Esophagus mucosa (tissue), 1 donor: ENCODE measurements around the gene CENPB. TPM values are rescaled to one million over a fixed set of nuclear protein-coding genes. Genes with fewer than 3 reads are reported as not detected.

Experiments used
- ATAC-seq: fragments of 200-7000 bp; cut with Tn5 transposase; one replicate; pipeline ENCODE4 v1.9.1; 2020
- total RNA-seq: library from RNA; stranded (reverse); gene quantifications from one replicate; pipeline ENCODE4 v1.2.4, GENCODE V29; 2023
- donor health status: DM: yes; HTN: yes; CAD: no.

CENPB gene
- total RNA-seq, 1 donor from 2014 or later: 50.8 TPM

- ATAC-seq: no peak
Measured at GRCh38 chr20:3745686-3746173, 40.8 kb downstream of the CENPB start.

- ATAC-seq: peak; percentile 88
Measured at GRCh38 chr20:3744806-3745685, 41.5 kb downstream of the CENPB start.

GRCh38 chr20:3744037-3744436 lies 42.5 kb downstream of the CENPB start:
- ATAC-seq: no peak

GRCh38 chr20:3743251-3743650 lies 43.3 kb downstream of the CENPB start:
- ATAC-seq: no peak

GRCh38 chr20:3741836-3742458 lies 44.6 kb downstream of the CENPB start:
- no peak for ATAC-seq

- no peak for ATAC-seq
Measured at GRCh38 chr20:3740615-3741301, 45.8 kb downstream of the CENPB start.

- no peak for ATAC-seq
Measured at GRCh38 chr20:3739926-3740451, 46.6 kb downstream of the CENPB start.

GRCh38 chr20:3739054-3739925 lies 47.2 kb downstream of the CENPB start:
- peak; percentile 40 for ATAC-seq

GRCh38 chr20:3738111-3739053 lies 48.2 kb downstream of the CENPB start:
- ATAC-seq: no peak

- no peak for ATAC-seq
Measured at GRCh38 chr20:3735768-3736167, 50.8 kb downstream of the CENPB start.

GRCh38 chr20:3734111-3734843 lies 52.3 kb downstream of the CENPB start:
- ATAC-seq: peak; percentile 55

Other genes starting within 250 kb of the CENPB start
- not detected for gene GFRA4, start 123.3 kb downstream of the CENPB start, total RNA-seq
- 2.5 TPM for gene ADAM33, start 104.7 kb downstream of the CENPB start, total RNA-seq
- 0.80 TPM for gene SIGLEC1, start 74.1 kb downstream of the CENPB start, total RNA-seq
- 1.2 TPM for gene HSPA12B, start 54.1 kb downstream of the CENPB start, total RNA-seq
- 29.1 TPM for gene ADISSP, start 19.0 kb downstream of the CENPB start, total RNA-seq
- gene SPEF1, start 5.3 kb downstream of the CENPB start, total RNA-seq: not detected
- 42.5 TPM for gene CDC25B, start 9.6 kb upstream of the CENPB start, total RNA-seq
- 10.7 TPM for gene AP5S1, start 33.8 kb upstream of the CENPB start, total RNA-seq
- 18.8 TPM for gene MAVS, start 60.1 kb upstream of the CENPB start, total RNA-seq
- 26.2 TPM for gene PANK2, start 102.6 kb upstream of the CENPB start, total RNA-seq
- 8.3 TPM for gene RNF24, start 228.8 kb upstream of the CENPB start, total RNA-seq